HG03175 (cell line): ENCODE data around the gene TBC1D1.
"Not testable (repeated sequence)": the region's sequence is repeated elsewhere in the genome, so short reads cannot be mapped to it uniquely, and the experiment has no call there.

Experiments used
- ATAC-seq: cut with Tn5 transposase; IDR thresholded peaks from one replicate; pipeline ENCODE4 v1.9.1; 2021; ENCODE audit warnings: mild to moderate bottlenecking, moderate library complexity; ENCODE audit not compliant: unreplicated experiment

Gene TBC1D1

GRCh38 chr4:38007645-38008044, 116.8 kb downstream of the TBC1D1 start:
- ATAC-seq, result no peak

GRCh38 chr4:38008571-38009021, 117.7 kb downstream of the TBC1D1 start:
- no peak for ATAC-seq

DNA sequence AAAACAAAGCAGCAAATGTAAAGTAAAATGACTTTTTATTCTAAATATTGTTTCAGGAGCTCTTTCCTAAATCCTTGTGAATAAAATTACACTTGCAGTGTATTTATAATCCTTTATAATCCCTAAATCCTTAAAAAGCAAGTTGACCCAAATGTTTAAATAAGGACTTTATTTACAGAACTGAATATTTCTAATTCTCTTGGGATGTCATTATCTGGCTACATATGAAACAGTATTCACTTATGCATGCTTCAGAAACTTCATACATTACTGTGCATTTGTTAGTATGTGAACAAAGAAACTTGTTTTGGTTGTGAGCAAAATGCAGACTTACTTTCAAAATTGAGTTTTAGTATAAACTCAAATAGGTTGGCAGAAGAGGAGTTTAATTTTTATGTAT, 118.5 kb downstream of the TBC1D1 start:
- ATAC-seq, result no peak

GRCh38 chr4:38009949-38010348, 119.1 kb downstream of the TBC1D1 start:
- no peak for ATAC-seq

GRCh38 chr4:38011511-38012162, 120.8 kb downstream of the TBC1D1 start:
- ATAC-seq, result no peak

- ATAC-seq, result no peak
These were observed 122.8 kb downstream of the TBC1D1 start for GRCh38 chr4:38013461-38014366.

DNA sequence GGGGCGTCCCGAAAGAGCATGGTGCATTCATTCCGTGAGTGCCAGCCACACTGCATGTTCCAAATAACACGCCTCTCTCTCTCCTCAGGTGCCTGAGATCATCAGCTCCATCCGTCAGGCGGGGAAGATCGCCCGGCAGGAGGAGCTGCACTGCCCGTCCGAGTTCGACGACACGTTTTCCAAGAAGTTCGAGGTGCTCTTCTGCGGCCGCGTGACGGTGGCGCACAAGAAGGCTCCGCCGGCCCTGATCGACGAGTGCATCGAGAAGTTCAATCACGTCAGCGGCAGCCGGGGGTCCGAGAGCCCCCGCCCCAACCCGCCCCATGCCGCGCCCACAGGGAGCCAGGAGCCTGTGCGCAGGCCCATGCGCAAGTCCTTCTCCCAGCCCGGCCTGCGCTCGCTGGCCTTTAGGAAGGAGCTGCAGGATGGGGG, 123.6 kb downstream of the TBC1D1 start:
- no peak for ATAC-seq

GRCh38 chr4:38015886-38016515, 125.1 kb downstream of the TBC1D1 start:
- no peak for ATAC-seq

DNA sequence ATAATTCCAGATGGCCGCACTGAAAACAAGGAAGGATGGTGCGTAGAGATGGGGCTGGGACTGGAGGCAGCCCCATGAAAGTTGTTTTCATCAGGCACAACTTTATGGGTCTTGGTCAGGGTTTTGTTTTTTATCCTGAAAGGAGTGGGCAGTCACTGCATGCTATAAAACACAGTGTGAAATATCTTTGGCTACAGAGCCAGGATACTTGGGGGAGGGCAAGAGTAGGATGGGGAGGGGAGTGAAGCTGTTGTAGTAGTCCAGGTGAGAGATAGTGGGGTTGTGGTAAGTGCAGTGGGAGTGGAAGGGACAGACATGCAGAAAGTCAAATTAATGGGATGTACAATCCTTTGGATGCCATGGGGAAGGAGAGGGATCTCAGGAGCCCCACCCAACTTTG, 125.8 kb downstream of the TBC1D1 start:
- ATAC-seq, result no peak

DNA sequence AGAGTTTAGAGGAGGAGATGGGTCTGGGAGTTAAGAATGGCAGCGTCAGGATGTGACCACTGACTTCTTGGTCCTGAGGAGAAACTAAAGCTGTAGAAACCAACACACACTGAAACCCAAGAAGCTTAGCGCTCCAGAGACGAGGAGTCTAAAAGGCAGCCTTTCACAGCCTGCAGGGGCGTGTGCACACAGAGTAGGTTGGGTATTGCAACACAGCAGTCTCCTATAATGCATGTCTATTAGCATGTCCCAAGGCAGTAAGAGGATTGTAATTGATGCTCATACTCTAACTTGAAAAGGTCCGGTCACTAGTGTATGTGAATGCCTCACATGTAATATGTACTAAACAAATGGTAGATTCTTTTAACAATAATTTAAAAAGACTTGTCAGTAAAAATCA, 126.7 kb downstream of the TBC1D1 start:
- ATAC-seq, result no peak

- ATAC-seq, result no peak
These were observed 129.5 kb downstream of the TBC1D1 start for GRCh38 chr4:38020386-38020785.

- not testable (repeated sequence) for ATAC-seq
These were observed 130.1 kb downstream of the TBC1D1 start for GRCh38 chr4:38020961-38021360.

DNA sequence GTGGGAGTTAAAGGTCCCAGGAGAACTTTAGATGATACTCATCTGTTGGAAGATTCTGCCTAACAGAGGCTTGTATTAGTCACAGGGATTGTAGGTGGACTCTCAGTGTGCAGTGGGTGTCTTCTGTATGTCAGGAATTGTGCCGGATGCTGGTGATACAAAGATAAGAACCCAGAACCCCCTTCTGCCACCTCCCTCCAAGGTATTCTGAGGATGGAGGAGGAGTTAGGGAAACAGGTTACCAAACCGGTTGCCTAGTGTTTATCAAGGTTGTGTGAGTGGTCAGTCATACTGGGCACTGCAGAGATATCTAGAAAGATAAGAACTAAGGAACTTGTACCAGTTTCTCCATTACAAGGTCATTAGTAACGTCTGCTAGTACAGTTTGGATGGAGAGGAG, 130.9 kb downstream of the TBC1D1 start:
- ATAC-seq, result no peak

DNA sequence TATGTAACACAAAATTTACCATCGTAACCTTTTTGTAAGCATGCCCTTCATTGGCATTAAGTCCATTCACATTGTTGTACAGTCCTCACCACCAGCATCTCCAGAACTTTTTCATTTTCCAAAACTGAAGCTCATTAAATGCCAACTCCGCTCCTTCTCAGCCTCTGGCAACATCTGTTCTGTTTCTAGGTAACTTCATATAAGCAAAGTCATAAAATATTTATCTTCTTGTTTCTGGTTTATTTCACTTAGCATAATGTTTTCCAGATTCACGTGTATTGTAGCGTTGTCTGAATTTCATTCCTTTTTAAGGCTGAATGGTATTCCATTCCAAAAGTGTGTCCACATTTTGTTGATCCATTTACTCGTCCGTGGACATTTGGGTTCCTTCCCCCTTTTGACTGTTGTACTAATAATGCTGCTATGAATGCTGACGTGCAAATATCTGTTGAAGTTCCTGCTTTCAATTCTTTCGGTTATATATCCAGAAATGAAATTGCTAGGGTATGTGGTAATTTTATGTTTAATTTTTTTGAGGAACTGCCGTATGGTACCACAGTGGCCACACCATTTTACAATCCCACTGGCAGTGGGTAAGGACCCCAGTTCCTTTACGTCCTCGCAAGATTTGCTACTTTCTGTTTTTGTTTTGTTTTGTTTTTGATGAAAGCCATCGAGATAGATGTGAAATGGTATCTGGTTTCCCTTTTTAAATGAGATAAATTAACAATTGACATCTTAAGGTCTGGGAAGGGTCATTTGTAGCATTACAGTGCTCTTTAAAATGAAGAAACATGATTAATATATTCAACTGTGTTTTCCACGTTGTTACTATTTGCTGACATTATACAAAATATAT, 132.7 kb downstream of the TBC1D1 start:
- ATAC-seq, result no peak

GRCh38 chr4:38024206-38024509, 133.3 kb downstream of the TBC1D1 start:
- no peak for ATAC-seq

GRCh38 chr4:38025665-38026064, 134.8 kb downstream of the TBC1D1 start:
- ATAC-seq, result no peak

DNA sequence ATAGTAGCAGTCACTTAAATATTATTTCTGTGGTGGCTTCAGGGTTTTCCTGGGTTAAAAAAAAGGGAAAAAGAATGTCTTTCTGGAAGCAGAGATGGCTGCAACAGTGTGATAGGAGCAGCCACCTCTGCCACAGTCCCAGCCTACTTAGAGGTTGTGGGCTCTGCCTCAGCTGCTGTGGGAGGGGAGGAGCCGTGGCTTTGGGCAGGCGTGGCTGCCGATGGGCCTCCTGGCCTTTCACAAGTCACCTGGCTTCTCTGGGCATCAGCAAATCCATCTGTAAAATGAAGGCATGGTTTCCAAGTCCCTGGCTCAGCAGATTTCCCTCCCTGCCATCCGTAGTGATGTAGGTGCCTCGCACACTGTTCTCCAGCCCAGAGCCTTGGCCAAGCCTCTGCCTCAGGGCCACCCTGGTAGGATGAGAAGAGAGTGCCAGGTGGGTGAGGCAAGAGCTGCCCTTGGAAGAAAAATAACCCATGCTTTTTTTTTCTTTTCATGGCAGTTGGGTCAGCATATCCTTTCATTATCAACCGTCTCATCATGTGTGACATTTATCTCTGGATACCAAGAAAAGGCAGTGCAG, 135.4 kb downstream of the TBC1D1 start:
- no peak for ATAC-seq

DNA sequence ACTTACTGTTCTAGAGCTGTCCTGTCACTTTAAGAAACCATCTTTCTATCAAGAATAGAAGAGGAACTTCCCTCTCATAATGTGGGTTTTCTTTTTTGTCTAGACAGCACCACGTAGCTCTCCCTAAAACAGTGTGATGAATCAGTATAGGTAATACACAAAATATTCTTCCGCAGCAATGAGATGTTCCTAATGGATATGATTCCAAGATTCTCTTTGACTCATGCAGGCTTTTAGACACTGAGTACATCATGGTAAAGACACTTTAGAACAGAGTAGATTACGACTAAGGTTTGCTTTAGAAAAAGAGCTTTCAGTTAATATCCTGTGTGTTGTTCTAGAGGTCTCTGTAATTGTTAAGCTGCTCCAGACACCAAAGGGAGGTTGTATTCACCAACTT, 139.1 kb downstream of the TBC1D1 start:
- no peak for ATAC-seq

DNA sequence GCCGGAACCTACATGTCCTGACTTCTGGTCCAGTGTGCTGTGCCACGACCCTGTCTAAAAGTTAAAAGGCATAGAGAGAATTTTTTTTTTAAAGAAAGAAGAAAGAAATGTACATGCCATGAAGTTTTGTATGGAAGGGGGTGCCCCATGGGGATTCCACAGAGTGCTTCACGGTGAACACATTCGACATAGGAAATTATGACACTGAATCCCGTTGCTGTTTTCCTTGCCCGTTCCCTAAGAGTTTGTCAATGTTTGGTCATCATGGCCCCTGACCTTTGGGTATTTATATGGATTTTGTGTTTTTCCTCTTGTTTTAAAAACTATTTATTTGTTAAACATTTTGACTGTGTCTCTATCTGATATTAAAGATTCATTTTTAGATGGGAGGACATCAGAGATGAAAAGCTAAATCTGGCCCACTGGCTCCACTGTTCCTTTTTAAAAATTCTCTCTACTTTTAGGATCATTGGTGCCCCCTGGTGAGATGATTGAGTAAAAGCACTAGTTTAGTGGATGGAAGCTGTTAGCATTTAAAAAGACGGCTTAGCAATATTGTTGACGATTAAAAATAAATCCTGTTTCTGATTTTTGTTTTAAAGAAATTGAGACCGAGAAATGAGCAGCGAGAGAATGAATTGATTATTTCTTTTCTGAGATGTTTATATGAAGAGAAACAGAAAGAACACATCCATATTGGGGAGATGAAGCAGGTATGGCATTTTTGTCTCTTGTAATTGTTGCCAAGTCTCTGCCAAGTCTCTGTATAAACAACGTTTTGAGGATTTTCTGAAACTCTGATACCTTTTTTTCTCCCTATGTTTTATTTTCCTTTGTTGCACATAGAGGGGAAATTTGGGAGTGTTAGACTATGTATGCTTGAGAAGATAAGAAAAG, 144.3 kb downstream of the TBC1D1 start:
- ATAC-seq, result peak; percentile 51

- no peak for ATAC-seq
These were observed 145.7 kb downstream of the TBC1D1 start for GRCh38 chr4:38036548-38036947.
